Measurements from ENCODE around the gene SLC17A3.

DNA sequence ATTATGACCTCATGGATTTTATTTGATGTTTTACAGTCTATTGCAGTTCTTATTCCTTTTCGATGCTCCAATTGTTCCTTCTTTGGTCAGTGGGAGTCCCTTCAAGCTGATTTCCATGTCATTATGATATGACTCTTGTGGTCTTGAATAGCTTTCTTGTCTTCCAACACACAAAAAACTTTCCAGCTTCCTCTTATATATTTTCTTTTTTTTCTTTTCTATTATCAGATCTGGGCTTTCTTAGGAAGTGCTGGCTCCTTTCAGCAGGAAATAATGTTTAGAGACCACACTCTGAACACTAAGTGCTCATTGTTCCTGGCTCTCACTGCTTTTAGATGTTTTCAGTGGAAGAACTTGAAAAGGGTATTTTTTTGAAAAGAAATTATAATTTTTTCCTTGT is 39.1 kb downstream of the SLC17A3 start:
- TF ChIP-seq, protein P1, sequence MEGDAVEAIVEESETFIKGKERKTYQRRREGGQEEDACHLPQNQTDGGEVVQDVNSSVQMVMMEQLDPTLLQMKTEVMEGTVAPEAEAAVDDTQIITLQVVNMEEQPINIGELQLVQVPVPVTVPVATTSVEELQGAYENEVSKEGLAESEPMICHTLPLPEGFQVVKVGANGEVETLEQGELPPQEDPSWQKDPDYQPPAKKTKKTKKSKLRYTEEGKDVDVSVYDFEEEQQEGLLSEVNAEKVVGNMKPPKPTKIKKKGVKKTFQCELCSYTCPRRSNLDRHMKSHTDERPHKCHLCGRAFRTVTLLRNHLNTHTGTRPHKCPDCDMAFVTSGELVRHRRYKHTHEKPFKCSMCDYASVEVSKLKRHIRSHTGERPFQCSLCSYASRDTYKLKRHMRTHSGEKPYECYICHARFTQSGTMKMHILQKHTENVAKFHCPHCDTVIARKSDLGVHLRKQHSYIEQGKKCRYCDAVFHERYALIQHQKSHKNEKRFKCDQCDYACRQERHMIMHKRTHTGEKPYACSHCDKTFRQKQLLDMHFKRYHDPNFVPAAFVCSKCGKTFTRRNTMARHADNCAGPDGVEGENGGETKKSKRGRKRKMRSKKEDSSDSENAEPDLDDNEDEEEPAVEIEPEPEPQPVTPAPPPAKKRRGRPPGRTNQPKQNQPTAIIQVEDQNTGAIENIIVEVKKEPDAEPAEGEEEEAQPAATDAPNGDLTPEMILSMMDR (IDR thresholded peaks at IDR 0.05), result no peak
- TF ChIP-seq POLR2A (IDR thresholded peaks at IDR 0.05), result no peak

Measured in uterus (tissue), 2 donors.